HG03039 (cell line): ENCODE results near the gene CDH15.
"Not testable (repeated sequence)": the region's sequence is repeated elsewhere in the genome, so short reads cannot be mapped to it uniquely, and the experiment has no call there.

Experiments used
- ATAC-seq: cut with Tn5 transposase; IDR thresholded peaks from one replicate; pipeline ENCODE4 v1.9.1; 2021; ENCODE audit warnings: mild to moderate bottlenecking, moderate library complexity; ENCODE audit not compliant: unreplicated experiment

Gene CDH15

GRCh38 chr16:89224665-89225064 lies 53.1 kb downstream of the CDH15 start:
- no peak for ATAC-seq

DNA sequence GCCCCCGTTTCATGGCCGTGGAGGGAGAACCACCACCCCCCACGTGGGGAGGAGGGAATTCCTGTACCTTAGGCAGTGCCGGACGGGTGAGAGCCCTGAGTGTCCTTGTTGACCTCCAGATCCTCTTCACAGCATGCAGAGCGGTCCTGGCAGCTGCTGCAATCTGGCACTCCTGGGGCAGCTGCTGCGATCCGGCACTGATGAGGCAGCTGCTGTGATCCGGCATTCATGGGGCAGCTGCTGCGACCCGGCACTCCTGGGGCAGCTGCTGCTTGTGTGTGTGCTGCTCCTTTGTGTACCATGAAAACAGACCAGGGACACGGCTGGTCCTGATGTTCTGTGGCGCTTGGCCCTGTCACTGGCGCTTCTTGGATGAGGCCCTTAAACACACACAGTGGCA lies 58.7 kb downstream of the CDH15 start:
- no peak for ATAC-seq

- ATAC-seq, result no peak
Observed at GRCh38 chr16:89232107-89232506, 60.6 kb downstream of the CDH15 start.

DNA sequence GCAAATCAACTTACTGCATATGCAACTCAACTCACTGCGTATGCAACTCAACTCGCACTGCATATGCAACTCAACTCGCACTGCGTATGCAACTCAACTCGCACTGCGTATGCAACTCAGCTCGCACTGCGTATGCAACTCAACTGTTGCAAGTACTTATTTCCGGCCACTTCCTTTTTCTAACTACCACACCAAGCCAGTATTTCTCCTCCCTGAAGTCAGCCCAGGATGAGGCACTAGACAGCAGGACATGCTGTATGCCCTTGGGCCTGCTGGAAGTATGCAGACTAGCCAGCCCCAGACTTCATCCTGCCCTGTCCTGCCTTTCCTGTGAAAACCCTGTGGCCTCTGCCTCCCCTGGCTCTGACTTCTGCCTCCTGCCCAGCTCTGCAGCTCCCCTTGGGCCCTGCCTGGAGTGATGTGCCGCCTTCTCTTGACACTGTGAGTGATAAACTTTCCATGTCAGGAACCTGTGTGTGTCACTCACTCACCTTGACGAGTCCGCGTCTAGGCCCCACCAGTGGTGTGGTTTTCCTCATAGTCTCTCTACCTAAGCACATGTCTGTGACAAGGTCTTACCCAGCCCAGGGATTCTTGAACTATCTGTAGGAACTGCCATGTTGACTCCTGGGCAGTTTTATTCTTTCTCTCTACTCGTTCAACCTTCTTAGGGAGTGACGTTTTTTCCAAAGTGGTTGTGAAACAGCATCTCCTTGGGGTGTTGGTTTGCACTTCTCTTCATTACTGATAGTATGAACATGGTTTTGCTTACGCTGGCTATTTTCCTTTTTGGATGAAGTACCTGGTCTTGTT lies 62.3 kb downstream of the CDH15 start:
- no peak for ATAC-seq

- ATAC-seq, result no peak
Observed at GRCh38 chr16:89237733-89238132, 66.2 kb downstream of the CDH15 start.

DNA sequence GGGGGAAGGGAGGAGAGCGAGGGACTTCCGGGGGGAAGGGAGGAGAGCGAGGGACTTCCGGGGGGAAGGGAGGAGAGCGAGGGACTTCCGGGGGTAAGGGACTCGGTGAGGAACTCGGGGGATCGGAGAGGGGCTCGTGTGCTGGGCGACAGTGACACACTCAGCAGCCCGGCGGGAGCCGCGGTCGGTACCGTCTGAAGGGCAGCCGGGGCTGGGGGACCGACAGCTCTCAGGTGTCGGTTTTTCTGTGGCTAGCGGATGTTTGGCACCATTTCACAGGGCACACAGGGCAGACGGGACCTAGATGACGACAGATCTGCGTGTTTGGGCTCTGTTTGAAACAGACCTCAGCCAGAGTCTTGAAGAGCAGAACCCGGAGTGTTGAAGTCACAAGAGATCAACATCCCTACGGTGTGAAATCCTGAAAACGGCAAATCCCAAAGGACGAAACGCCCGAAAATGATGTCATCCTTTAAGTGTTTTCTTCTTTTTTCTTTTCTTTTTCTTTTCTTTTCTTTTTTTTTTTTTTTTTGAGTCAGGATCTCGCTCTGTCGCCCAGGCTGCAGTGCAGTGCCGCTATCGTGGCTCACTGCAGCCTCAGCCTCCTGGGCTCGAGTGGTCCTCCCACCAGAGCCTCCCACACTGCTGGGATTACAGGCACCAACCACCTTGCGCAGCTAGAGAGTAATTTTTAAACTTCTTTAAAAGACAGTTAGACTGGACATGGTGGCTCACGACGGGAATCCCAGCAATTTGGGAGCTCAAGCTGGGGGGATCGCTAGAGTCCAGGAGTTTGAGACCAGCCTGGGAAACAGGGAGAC lies 69.8 kb downstream of the CDH15 start:
- no peak for ATAC-seq

- no peak for ATAC-seq
Observed at GRCh38 chr16:89242795-89243200, 71.2 kb downstream of the CDH15 start.

- ATAC-seq, result no peak
Observed at GRCh38 chr16:89243664-89244063, 72.1 kb downstream of the CDH15 start.

- not testable (repeated sequence) for ATAC-seq
Observed at GRCh38 chr16:89244264-89244663, 72.7 kb downstream of the CDH15 start.

GRCh38 chr16:89244754-89245153 lies 73.2 kb downstream of the CDH15 start:
- ATAC-seq, result no peak
